Stimulated activated CD4-positive, alpha-beta T cell treated with anti-CD3 and anti-CD28 coated beads, Interleukin-12 subunit alpha, Interleukin-12 subunit beta, amount 100 ng/mL, for 24 hours (primary cell): ENCODE measurements around the gene KRTAP5-9.
"Not testable (repeated sequence)": the region's sequence is repeated elsewhere in the genome, so short reads cannot be mapped to it uniquely, and the experiment has no call there.

ENCODE experiments used
- DNase-seq, 2 experiments: peaks; one replicate each; pipeline ENCODE4 v3.0.0-alpha.2; 2020; ENCODE audit warnings: low read depth in 2 of 2

The KRTAP5-9 gene, protein sequence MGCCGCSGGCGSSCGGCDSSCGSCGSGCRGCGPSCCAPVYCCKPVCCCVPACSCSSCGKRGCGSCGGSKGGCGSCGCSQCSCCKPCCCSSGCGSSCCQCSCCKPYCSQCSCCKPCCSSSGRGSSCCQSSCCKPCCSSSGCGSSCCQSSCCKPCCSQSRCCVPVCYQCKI

DNA sequence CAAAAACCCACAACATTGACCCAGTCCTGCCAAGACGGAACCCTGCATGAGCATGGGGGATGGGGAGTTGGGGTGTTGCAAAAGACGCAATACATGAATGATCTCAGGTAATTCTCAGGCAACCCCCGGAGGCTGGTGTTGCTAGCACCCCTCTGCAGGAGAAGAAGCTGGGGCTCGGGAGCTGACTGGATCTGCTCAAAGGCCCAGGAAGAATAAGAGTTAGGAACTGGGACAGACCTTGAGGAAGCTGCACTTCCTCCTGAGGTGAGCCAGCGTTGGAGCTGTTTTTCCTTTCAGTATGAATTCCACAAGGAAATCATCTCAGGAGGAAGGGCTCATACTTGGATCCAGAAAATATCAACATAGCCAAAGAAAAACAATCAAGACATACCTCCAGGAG is at the start of gene KRTAP5-9:
Gene KRTAP5-9 (plus strand): TSS at position 301 of the 400 bp plus-strand sequence. CDS start 238 bp downstream, outside the sequence.
- DNase-seq: no peak

DNA sequence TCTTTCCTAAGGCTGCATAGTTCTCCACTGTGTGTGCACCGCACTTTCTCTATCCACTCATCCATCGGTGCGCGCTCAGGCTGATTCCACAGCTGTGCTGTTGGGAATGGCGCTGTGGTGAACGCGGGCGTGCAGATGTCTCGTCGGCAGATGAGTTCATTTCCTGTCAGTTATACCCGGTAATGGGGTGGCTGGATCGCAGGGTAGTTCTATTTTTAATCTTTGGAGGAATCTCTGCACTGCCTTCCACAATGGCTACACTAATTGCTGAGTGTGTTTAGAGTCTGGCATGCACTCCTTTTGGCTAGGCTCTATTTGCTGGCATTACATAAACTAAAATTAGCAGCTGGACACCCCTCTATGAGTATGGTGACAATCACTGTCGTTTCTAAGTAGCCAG is 49.1 kb upstream of the KRTAP5-9 start:
- DNase-seq: no peak

DNA sequence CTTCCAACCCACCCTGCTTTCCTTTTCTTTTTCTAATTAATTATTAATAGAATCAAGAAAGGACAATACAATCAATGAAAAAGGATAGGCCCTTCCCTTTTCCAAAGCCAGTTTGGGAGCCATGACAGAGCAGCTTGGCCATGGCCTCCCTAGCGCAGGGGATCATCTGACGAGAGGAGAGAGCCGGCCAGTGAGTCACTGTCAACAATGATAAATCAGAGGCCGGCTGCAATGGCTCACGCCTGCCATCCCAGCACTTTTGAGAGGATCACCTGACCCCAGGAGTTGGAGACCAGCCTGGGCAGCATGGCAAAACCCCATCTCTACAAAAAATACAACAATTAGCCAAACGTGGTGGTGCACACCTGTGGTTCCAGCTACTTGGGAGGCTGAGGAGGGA is 48.7 kb upstream of the KRTAP5-9 start:
- no peak for DNase-seq

DNA sequence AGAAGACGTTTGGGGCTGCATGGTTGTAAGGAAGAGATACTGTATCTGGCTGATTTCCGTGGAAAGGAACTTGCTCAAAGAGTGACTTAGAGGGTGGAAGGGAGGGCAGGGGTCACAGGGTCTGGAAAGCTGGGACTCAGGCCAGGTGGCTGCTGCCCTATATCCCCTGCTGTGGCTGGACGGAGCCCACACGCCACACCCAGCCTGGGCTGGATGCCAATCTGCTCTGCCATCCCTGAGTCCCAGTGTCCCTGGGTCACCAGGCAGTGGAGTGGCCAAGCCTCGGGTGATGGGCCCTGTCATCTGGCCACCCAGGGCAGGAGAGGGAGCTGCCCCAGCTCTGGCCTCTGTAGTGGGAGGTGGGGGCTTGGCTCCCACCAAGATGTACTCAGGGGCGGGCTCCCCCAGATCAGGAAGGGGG is 47.6 kb upstream of the KRTAP5-9 start:
- DNase-seq: no peak

DNA sequence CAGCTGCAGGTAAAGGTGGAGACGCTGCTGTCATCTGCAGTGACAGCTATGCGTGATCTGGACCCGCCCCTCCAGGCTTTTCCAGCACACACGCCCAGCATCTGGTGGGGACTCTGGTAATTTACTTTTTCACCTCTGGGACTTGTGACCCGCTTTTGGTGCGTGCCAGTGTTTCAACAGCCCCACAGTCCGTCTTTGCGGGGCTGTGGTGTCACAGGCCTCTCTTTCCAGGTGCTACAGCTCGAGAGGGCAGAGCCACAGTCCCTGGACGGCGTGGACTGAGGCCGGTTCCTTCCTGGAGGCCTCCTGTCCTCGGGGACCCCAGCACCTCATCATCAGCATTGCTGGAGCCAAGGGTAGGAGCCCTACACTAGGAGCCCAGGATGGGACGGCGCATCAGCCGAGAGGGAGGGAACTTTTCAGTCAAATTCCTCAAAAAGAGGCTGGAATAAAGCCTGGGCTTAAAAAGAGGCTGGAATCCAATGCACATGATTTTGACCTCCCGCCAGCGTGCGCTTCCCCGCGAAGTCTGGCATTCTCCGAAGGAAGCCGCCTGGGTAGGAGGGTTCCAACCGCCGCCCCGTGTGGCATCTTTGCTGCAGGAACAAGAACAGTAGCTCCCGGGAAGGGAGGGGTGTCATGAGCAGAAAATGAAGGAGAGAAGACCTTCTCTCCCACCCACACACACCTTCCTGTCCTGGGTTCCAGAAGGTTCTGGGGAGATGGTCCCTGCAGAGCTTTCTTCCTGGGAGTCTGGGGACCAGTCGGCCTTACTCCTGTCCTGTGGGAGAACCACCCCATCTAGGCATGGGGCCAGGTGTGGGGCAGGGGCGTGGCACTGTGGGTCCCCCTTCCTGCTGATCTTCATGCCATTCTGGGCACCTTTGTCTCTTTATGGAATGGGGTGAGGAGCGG is 46.9 kb upstream of the KRTAP5-9 start:
- DNase-seq: no peak

DNA sequence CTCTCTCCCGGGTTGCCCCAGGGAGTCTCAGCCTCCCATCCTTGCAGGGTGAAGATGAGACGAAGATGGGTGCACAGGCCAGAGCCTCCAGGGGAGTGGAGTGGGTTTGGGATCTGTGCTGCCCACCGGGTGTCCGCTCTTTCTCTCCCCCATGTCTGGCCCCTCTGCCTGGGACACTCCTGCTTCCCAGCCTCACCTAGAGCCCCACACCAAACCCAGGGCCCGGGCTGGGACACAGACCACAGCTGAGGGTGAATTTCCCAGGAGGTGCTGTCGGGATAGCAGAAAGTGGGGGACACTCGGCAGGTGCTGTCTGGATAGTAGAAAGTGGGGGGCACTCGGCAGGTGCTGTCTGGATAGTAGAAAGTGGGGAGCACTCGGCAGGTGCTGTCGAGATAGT is 46.2 kb upstream of the KRTAP5-9 start:
- no peak for DNase-seq

DNA sequence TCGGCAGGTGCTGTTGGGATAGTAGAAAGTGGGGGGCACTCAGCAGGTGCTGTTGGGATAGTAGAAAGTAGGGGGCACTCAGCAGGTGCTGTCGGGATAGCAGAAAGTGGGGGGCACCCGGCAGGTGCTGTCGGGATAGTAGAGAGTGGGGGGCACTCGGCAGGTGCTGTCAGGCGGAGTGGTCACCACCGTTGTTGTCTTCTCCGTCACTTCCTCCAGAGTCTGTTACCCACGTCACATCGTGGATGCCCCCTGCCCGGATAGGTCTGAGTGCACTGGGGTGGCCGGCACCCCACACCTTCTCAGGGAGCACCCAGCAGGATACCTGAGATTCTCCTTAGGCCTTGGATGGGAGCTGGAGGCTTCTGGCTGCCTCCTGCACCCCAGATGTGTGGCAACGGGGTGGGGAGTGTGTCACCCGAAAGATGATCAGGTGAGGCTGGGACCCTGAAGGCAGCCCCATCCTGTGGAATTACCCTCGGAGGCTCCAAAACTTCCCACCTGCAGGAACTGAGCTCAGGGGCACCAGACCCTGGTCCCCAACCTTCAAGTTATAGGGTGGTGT is 45.3 kb upstream of the KRTAP5-9 start:
- DNase-seq: no peak

DNA sequence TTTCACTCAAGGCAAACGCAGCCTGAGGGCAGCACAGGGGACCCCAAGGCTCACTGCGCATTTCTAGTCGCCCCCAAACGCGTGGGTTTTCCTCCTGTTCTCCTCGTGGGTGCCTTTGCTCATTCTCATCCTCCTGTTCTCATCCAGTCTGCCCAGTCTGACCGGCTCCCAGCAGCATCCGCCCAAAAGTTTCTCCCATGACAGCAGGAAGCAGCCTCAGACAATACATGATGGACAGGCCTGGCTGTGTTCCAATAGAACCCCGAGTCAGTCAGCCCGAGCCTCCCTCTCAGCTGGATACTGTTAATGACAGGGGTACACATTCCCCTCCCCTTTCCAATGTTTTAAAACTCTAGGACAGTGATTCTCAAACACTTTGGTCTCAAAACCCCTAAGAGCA is 43.7 kb upstream of the KRTAP5-9 start:
- no peak for DNase-seq

DNA sequence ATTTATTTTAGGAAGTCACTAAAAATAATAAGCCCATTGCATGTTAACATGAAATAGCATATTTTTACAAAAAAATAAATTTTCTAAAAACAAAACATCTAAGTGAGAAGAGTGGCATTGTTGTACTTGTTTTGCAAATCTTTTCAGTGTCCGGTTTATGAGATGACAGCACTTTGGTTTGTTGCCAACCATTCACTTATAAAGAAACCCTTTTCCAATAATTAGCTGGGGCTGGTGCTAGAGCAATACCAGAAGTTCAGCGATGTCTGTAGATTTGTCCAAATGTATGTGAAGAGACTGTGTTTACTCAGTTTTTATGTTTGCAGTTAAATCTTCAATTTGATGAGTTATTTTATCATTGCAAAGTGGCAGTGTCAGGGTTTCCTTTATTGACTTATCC is 43.2 kb upstream of the KRTAP5-9 start:
- no peak for DNase-seq

DNA sequence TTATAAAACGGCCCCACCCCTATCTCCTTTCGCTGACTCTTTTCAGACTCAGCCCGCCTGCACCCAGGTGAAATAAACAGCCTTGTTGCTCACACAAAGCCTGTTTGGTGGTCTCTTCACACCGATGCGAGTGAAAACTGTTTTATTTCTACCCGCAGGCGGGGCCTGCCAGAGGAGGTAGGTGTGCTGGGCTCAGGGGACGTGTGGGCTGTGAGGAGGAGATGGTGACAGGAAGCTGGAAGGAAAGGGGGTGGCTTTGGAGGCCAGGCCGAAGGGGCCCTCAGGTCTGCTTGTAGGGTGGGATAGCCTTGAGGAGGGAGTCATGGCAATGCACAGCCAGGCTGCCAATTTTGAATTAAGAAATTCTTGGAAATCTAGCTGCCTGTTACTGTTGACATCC is 42.4 kb upstream of the KRTAP5-9 start:
- DNase-seq: no peak

DNA sequence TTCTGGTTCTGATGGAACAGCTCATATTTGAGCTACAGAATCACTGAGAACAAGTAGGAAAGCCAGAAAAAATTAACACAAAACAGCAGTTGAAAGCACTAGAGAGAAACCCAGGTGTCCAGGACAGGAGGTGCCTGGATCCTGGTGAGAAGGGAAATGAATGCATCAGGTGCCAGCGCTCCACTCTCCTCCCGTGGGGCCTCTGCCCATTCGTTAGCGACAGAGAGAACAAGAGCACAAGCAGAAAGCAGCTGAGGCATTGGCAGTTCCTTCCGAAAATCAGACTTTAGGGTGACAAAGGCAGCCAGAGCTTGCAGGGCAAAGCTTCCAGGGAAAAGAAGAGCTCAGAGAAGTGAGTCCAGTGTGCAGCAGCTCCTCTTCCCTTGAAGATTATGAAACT is 41.1 kb upstream of the KRTAP5-9 start:
- no peak for DNase-seq

DNA sequence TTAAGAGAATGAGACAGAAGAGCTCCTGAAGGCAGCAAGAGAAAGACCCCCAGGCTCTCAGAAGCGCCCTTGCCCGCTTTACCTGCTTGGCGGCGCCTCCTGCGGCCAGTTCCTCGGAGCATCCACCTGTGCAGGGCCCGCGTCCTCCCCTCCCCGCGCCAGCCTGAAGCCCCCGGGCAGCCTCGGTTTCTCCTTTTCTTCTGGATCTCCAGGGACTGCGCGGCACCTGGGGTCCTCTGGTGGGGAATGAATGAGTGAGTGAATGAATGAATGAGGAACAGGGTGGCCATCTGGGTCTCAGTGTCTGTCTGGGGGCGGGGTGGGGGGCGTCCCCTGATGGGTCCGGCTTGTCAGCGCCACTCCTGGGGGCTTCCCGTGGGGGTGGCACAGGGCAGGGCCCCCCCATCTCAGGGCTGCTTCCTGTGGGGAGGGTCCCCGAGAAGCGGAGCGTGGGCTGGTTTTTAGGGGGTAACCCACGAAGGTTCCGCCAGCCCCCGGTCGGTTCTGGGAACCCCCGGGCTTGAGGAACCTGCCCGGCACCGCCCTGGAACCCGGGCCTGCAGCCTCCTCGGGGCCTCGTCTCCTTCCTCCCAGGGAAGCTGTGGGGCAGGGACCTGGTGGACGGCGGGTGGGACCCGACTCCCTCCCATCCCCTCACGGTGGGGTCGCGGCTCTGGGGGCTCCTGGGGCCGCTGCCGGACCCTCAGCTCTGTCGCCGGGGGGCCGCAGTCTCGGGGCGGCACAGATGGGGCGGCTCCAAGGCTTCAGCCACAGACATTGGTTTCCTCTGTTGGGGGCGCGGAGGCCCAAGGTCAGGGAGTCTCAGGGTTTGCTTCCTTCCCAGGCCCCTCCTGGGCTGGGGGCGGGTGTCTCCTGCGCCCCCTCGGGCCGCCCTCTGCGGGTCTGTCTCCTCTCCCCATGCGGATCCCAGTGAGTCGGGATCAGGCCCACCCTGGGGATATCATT is 29.4 kb upstream of the KRTAP5-9 start:
- DNase-seq: no peak

DNA sequence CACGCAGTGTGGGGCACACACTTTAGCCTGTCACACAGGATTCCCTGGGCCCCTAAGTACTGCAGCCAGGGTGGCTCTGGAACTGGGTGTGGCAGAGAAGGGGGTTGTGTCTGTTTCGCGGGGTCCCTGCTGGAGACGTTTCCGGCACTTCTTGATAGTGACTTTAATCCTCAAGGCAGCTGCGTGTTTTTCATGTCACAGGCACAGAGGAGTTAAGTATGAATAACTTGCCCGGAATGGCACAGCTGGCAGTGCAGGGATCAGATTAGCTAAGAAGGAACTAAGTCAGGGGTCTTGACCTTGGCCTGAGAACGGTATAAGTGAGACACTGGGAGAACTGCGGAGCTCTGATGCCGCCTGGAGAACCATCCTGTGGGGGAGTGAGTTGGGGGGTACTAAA is 28.7 kb upstream of the KRTAP5-9 start:
- DNase-seq: no peak

DNA sequence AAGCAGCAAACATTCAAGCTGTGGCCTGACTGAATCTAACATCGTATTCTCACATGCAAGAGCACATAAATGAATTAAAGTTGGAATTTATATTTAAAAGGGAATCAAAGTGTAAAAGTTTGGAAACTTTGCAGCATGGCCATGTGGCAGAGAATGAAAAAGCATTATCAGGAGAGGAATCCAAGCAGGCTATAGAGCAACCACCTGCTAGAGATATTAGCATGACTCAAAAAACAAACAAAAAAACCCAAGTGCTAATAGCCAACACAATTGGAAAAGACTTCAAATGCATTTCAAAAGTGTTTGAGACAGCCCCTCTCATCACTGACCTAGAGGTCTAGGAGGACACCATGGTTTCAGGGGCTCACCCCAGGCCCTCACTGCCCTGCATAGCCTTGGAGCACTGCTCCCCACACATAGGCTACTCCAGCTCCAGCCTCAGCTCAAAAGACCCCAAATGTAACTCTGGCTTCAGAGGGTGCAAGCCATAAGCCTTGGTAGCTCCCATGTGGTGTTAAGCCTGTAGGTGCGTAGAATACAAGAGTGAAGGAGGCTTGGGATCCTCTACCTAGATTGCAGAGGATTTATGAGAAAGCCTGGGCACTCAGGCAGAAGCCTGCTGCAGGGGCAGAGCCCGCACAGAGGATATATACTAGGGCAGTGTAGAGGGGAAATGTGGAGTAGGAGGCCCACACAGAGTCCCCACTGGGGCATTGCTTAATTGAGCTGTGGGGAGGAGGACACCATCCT is 22.9 kb upstream of the KRTAP5-9 start:
- DNase-seq: no peak

DNA sequence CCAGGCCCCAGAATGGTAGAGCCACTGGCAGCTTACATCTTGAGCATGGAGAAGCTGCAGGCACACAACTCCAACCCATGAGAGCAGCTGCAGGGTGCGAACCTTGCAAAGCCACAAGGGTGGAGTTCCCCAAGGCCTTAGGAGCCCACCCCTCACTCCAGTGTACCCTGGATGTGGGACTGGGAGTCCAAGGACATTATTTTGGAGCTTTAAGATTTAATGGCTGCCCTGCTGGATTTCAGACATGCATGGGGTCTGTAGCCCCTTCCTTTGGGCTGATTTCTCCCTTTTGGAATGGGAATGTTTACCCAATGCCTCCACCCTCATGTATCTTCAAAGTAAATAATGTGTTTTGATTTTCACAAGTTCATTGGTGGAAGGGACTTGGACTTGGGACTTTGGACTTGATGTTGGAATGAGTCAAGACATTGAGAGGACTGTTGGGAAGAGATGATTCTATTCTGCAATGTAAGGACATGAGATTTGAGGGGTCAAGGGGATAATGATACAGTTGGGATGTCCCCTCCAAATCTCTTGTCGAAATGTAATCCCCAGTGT is 22.2 kb upstream of the KRTAP5-9 start:
- DNase-seq: no peak

DNA sequence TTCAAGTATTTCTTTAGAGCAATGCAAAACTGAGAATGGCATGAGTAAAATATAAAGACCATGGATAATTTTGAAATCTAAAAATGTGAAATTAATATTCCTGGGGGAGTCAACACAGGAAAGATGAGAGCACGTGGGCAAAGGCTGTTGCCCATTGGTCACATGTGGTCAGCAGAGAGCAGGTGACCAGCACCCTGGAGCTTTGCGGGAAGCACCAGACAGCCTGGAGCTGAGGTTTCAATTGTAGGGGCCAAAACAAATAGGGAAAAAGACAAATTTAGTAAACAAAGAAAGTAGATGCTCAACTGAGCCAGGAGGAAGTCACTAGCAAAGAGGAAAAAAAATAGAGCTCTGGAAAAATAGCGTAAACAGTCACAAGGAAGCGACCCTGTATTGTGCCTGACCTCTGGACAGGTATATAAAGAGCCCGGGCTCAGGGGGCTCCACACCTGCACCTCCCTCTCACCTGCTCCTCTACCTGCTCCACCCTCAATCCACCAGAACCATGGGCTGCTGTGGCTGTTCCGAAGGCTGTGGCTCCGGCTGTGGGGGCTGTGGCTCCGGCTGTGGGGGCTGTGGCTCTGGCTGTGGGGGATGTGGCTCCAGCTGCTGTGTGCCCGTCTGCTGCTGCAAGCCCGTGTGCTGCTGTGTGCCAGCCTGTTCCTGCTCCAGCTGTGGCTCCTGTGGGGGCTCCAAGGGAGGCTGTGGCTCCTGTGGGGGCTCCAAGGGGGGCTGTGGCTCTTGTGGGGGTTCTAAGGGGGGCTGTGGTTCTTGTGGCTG is 21.2 kb upstream of the KRTAP5-9 start, which contains the start of gene KRTAP5-7:
Gene KRTAP5-7 (plus strand): TSS at position 472 of the 780 bp plus-strand sequence. CDS start 34 bp downstream, at position 506.
- DNase-seq: not testable (repeated sequence)

DNA sequence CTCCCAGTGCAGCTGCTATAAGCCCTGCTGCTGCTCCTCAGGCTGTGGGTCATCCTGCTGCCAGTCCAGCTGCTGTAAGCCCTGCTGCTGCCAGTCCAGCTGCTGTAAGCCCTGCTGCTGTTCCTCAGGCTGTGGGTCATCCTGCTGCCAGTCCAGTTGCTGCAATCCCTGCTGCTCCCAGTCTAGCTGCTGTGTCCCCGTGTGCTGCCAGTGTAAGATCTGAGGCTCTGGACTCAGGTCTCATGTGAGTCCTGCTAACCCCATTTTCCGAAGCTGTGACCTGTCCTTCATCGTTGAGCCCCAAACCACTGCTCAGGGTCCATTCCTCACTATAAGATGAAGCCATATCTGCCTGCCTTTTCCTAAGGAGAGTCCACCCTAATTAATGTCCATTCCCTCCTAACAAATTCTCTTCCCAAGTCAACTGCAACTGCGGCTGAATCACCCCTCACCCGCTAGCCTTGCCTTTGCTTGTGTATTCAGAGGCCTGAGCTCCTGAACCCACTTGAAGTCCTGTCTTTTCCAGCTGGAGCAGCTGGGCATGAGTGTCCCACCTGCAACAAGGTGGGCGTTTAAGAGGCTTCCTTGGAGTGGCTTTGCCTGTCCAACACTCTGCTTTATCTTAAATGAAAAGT is 20.5 kb upstream of the KRTAP5-9 start:
- DNase-seq: no peak

DNA sequence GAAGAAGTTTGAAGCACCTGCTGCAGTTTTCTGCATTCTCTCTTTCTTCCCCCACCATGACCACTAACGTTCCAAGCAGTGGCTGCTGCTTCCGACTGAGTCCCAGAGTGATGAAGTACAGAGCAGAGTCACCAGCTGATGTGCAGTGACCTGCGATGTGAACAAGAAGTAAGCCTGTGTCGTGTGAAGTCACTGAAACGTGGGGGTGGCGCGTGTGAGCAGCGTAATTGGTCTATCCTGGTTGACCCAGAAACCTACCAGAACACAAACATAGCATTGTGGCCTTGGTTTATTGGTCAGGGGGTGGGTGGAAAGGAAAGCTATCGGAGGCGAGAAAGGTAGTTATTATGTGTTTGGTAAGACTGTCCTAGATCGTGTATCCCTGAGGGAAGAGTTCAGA is 17.6 kb upstream of the KRTAP5-9 start:
- DNase-seq: no peak

DNA sequence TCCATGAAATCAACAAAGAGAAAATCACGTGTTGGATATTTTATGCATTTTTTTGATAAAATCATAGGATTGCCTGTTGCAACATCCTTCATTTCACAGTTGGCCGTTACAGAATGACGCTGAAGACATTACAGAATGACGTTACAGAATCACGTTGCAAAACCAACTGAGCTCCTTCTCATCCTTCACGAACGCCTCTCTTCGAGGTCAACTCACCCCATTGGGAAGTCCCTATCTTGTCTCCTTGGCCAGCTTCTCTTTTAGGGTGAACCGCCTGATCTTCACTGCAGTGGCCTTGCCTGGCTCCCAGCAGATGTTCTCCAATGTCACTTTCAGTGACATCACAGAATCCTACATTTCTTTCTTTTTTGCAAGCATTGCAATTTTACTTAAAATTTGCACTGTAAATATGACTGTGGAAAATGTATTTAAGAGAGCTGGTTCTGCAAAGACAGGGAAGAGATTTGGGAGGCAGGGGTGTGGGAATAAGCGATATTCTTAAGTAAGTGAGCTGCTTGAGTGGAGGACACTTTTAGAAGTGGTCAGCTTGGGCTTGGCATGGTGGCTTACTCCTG is 16.1 kb upstream of the KRTAP5-9 start:
- DNase-seq: no peak
